ENCODE data around the gene PAFAH2. TPM values are rescaled to one million over a fixed set of nuclear protein-coding genes. Genes with fewer than 3 reads are reported as not detected.

PAFAH2 gene
- total RNA-seq, 1 donor from 2014 or later, result 10.7 TPM

- no peak for TF ChIP-seq CTCF (conservative IDR thresholded peaks at IDR 0.05)
- Mint-ChIP-seq H3K9me3 (no peaks in the 10 kb centered on the region), H3K4me3 (peak overlapping the region; percentile 88), H3K4me1 (peaks cover 75% of the 10 kb centered on the region), H3K36me3 (ENCODE audit: low read depth) (no peaks in the 10 kb centered on the region), H3K27ac (ENCODE audit: unreplicated experiment) (no peak overlapping the region), H3K27me3 (ENCODE audit: low read depth) (no peaks in the 10 kb centered on the region)
- DNase-seq (ENCODE audit: low read depth, low spot score), result no peak
Measured at GRCh38 chr1:26020941-26021646, 23.2 kb upstream of the PAFAH2 start.

GRCh38 chr1:26020330-26020768 lies 22.5 kb upstream of the PAFAH2 start:
- H3K9me3 Mint-ChIP-seq, result no peaks in the 10 kb centered on the region
- no peak for DNase-seq (ENCODE audit: low read depth, low spot score)
- H3K4me1 Mint-ChIP-seq, result peaks cover 70% of the 10 kb centered on the region
- TF ChIP-seq CTCF (conservative IDR thresholded peaks at IDR 0.05), result no peak
- no peaks in the 10 kb centered on the region for H3K27me3 Mint-ChIP-seq (ENCODE audit: low read depth)
- H3K27ac Mint-ChIP-seq (ENCODE audit: unreplicated experiment), result no peak overlapping the region
- no peaks in the 10 kb centered on the region for H3K36me3 Mint-ChIP-seq (ENCODE audit: low read depth)
- H3K4me3 Mint-ChIP-seq, result no peak overlapping the region

- Mint-ChIP-seq H3K9me3 (no peaks in the 10 kb centered on the region), H3K4me3 (peak overlapping the region; percentile 17), H3K4me1 (peaks cover 64% of the 10 kb centered on the region), H3K27me3 (ENCODE audit: low read depth) (no peaks in the 10 kb centered on the region), H3K27ac (ENCODE audit: unreplicated experiment) (peak overlapping the region; percentile 15), H3K36me3 (ENCODE audit: low read depth) (no peaks in the 10 kb centered on the region)
- no peak for DNase-seq (ENCODE audit: low read depth, low spot score)
- TF ChIP-seq CTCF (conservative IDR thresholded peaks at IDR 0.05), result no peak
Measured at GRCh38 chr1:26019641-26020315, 21.9 kb upstream of the PAFAH2 start.

GRCh38 chr1:26017606-26018005 lies 19.7 kb upstream of the PAFAH2 start:
- H3K9me3 Mint-ChIP-seq, result no peaks in the 10 kb centered on the region
- no peak for DNase-seq (ENCODE audit: low read depth, low spot score)
- no peak overlapping the region for H3K4me3 Mint-ChIP-seq
- H3K27me3 Mint-ChIP-seq (ENCODE audit: low read depth), result no peaks in the 10 kb centered on the region
- no peak overlapping the region for H3K27ac Mint-ChIP-seq (ENCODE audit: unreplicated experiment)
- no peak for TF ChIP-seq CTCF (conservative IDR thresholded peaks at IDR 0.05)
- peaks cover 48% of the 10 kb centered on the region for H3K4me1 Mint-ChIP-seq
- no peaks in the 10 kb centered on the region for H3K36me3 Mint-ChIP-seq (ENCODE audit: low read depth)

GRCh38 chr1:26016953-26017545 lies 19.2 kb upstream of the PAFAH2 start:
- peaks cover 48% of the 10 kb centered on the region for H3K4me1 Mint-ChIP-seq
- DNase-seq (ENCODE audit: low read depth, low spot score), result no peak
- H3K27me3 Mint-ChIP-seq (ENCODE audit: low read depth), result no peaks in the 10 kb centered on the region
- H3K36me3 Mint-ChIP-seq (ENCODE audit: low read depth), result no peaks in the 10 kb centered on the region
- H3K27ac Mint-ChIP-seq (ENCODE audit: unreplicated experiment), result no peak overlapping the region
- H3K4me3 Mint-ChIP-seq, result no peak overlapping the region
- no peak for TF ChIP-seq CTCF (conservative IDR thresholded peaks at IDR 0.05)
- no peaks in the 10 kb centered on the region for H3K9me3 Mint-ChIP-seq
